Muscle of leg (tissue), 11 donors: ENCODE measurements around the gene DLK1. TPM values are rescaled to one million over a fixed set of nuclear protein-coding genes. Genes with fewer than 3 reads are reported as not detected.

Source experiments
- DNase-seq: peaks from one replicate; pipeline ENCODE4 v3.0.0; 2013
- H3K27ac ChIP-seq: one replicate; pipeline ENCODE4 v1.5.1; 2013; ENCODE audit warnings: mild to moderate bottlenecking, low read length, control low read depth
- H3K27me3 ChIP-seq: one replicate; pipeline ENCODE4 v1.6.1; 2013; ENCODE audit warnings: low read length; ENCODE audit not compliant: control insufficient read depth, insufficient read depth
- H3K36me3 ChIP-seq: one replicate; pipeline ENCODE4 v1.6.1; 2013; ENCODE audit warnings: low read length; ENCODE audit not compliant: control insufficient read depth, insufficient read depth
- H3K4me1 ChIP-seq: one replicate; pipeline ENCODE4 v1.6.1; 2013; ENCODE audit warnings: low read length; ENCODE audit not compliant: control insufficient read depth, insufficient read depth
- H3K4me3 ChIP-seq: one replicate; pipeline ENCODE4 v1.5.1; 2013; ENCODE audit warnings: low read length, control low read depth
- H3K9me3 ChIP-seq: replicated peaks from 2 replicates; pipeline ENCODE4 v1.6.1; 2013; ENCODE audit warnings: low read depth, low read length; ENCODE audit not compliant: control insufficient read depth
- WGBS: methylation state at CpG from one replicate; pipeline ENCODE4 v1.1.5; 2013; ENCODE audit warnings: missing lambda C conversion rate; ENCODE audit not compliant: insufficient coverage; 5-methylcytosine and 5-hydroxymethylcytosine counted together
- polyA plus RNA-seq, 8 donors: library from polyadenylated mRNA; unstranded; fragments of 120-200 nt; gene quantifications; one replicate each; pipeline versions ENCODE4 v1.2.1 to v1.2.3, GENCODE V29; 2013; ENCODE audit warnings: inconsistent platforms in 1 of 8, low replicate concordance in 1 of 8; ENCODE audit not compliant: insufficient read length in 8 of 8, insufficient read depth in 1 of 8
- total RNA-seq: library from RNA; stranded (reverse); fragments of 120-200 nt; gene quantifications from one replicate; pipeline ENCODE4 v1.2.4, GENCODE V29; 2013

The DLK1 gene
- total and polyA plus RNA-seq, 9 donors: 377 to 2,540 (median 2,140) TPM

- Histone ChIP-seq H3K36me3 (no peaks in the 10 kb centered on the region), H3K27me3 (no peaks in the 10 kb centered on the region), H3K27ac (peak overlapping the region; percentile 99), H3K9me3 (peaks cover 4% of the 10 kb centered on the region), H3K4me3 (no peak overlapping the region), H3K4me1 (peaks cover 77% of the 10 kb centered on the region)
- 32% methylated on average over 11 of the region's 12 CpGs for WGBS
- DNase-seq: peak; percentile 54
Measured at GRCh38 chr14:100711493-100711892, 15.2 kb upstream of the DLK1 start.

GRCh38 chr14:100712490-100712889 is 14.2 kb upstream of the DLK1 start:
- DNase-seq: no peak
- H3K27me3 ChIP-seq: no peaks in the 10 kb centered on the region
- WGBS: 71% methylated on average over 6 of the region's 7 CpGs
- peaks cover 80% of the 10 kb centered on the region for H3K4me1 ChIP-seq
- no peaks in the 10 kb centered on the region for H3K36me3 ChIP-seq
- peaks cover 4% of the 10 kb centered on the region for H3K9me3 ChIP-seq
- H3K4me3 ChIP-seq: no peak overlapping the region
- H3K27ac ChIP-seq: peak overlapping the region; percentile 26

- Histone ChIP-seq H3K36me3 (no peaks in the 10 kb centered on the region), H3K27ac (peak overlapping the region; percentile 83), H3K9me3 (peaks cover 4% of the 10 kb centered on the region), H3K27me3 (no peaks in the 10 kb centered on the region), H3K4me1 (peaks cover 77% of the 10 kb centered on the region), H3K4me3 (no peak overlapping the region)
- WGBS: 43% methylated on average over 7 of the region's 10 CpGs
- no peak for DNase-seq
Measured at GRCh38 chr14:100713705-100714104, 13.0 kb upstream of the DLK1 start.

GRCh38 chr14:100714258-100714892 is 12.3 kb upstream of the DLK1 start:
- H3K9me3 ChIP-seq: peaks cover 4% of the 10 kb centered on the region
- H3K27ac ChIP-seq: peak overlapping the region; percentile 83
- 66% methylated on average over 19 of the region's 23 CpGs for WGBS

GRCh38 chr14:100715332-100715731 is 11.4 kb upstream of the DLK1 start:
- WGBS: 92% methylated on average over 3 of the region's 9 CpGs
- Histone ChIP-seq H3K9me3 (peaks cover 4% of the 10 kb centered on the region), H3K36me3 (no peaks in the 10 kb centered on the region), H3K27me3 (no peaks in the 10 kb centered on the region), H3K27ac (no peak overlapping the region), H3K4me1 (peaks cover 69% of the 10 kb centered on the region), H3K4me3 (no peak overlapping the region)
- DNase-seq: no peak

More at GRCh38 chr14:100714258-100714892, 12.3 kb upstream of the DLK1 start:
- no peaks in the 10 kb centered on the region for H3K27me3 ChIP-seq
- H3K4me3 ChIP-seq: no peak overlapping the region
- H3K36me3 ChIP-seq: no peaks in the 10 kb centered on the region
- peaks cover 77% of the 10 kb centered on the region for H3K4me1 ChIP-seq
- DNase-seq: no peak

- DNase-seq: no peak
- Histone ChIP-seq H3K4me1 (peaks cover 68% of the 10 kb centered on the region), H3K9me3 (peaks cover 4% of the 10 kb centered on the region), H3K27ac (no peak overlapping the region), H3K4me3 (no peak overlapping the region), H3K36me3 (no peaks in the 10 kb centered on the region), H3K27me3 (no peaks in the 10 kb centered on the region)
- WGBS: 70% methylated on average over 2 of the region's 2 CpGs
Measured at GRCh38 chr14:100715803-100716202, 10.9 kb upstream of the DLK1 start.

- Histone ChIP-seq H3K27ac (no peak overlapping the region), H3K4me1 (peaks cover 56% of the 10 kb centered on the region), H3K9me3 (peaks cover 4% of the 10 kb centered on the region), H3K4me3 (no peak overlapping the region), H3K27me3 (peaks cover 1% of the 10 kb centered on the region), H3K36me3 (no peaks in the 10 kb centered on the region)
- 77% methylated on average over 11 of the region's 12 CpGs for WGBS
- no peak for DNase-seq
Measured at GRCh38 chr14:100717386-100717785, 9.3 kb upstream of the DLK1 start.

- Histone ChIP-seq H3K27ac (no peak overlapping the region), H3K4me1 (peaks cover 55% of the 10 kb centered on the region), H3K4me3 (no peak overlapping the region), H3K27me3 (peaks cover 8% of the 10 kb centered on the region), H3K36me3 (no peaks in the 10 kb centered on the region), H3K9me3 (peaks cover 4% of the 10 kb centered on the region)
- no peak for DNase-seq
- 45% methylated on average over 3 of the region's 13 CpGs for WGBS
Measured at GRCh38 chr14:100719976-100720520, 6.6 kb upstream of the DLK1 start.

- Histone ChIP-seq H3K4me3 (no peak overlapping the region), H3K27me3 (peaks cover 22% of the 10 kb centered on the region), H3K4me1 (peaks cover 62% of the 10 kb centered on the region), H3K36me3 (no peaks in the 10 kb centered on the region), H3K9me3 (no peaks in the 10 kb centered on the region), H3K27ac (no peak overlapping the region)
- DNase-seq: no peak
- no CpG with 5 or more reads among the region's 5 CpGs for WGBS
Measured at GRCh38 chr14:100721568-100721967, 5.1 kb upstream of the DLK1 start.

- peaks cover 57% of the 10 kb centered on the region for H3K4me1 ChIP-seq
- 66% methylated on average over 2 of the region's 5 CpGs for WGBS
Measured at GRCh38 chr14:100722367-100722766, 4.3 kb upstream of the DLK1 start.

More at GRCh38 chr14:100722367-100722766, 4.3 kb upstream of the DLK1 start:
- H3K27me3 ChIP-seq: peaks cover 28% of the 10 kb centered on the region
- no peaks in the 10 kb centered on the region for H3K9me3 ChIP-seq
- H3K4me3 ChIP-seq: no peak overlapping the region
- no peaks in the 10 kb centered on the region for H3K36me3 ChIP-seq
- DNase-seq: no peak
- no peak overlapping the region for H3K27ac ChIP-seq
